HEK293T (cell line): ENCODE results near the gene TMTC4.

ENCODE experiments used
- CTCF ChIA-PET: fragments of 350-600 bp; formaldehyde crosslinking; extraction: SDS; loops from one replicate; lab custom pipeline; 2021; ENCODE audit warnings: antibody characterized with exemption, inconsistent platforms; lab: Yijun Ruan, JAX
- POLR2A ChIA-PET: fragments of 350-600 bp; formaldehyde crosslinking; extraction: SDS; loops from one replicate; lab custom pipeline; 2020; ENCODE audit warnings: antibody characterized with exemption, inconsistent platforms; lab: Yijun Ruan, JAX
- DNase-seq: peaks from one replicate; pipeline ENCODE4 v3.0.0; 2012; ENCODE audit warnings: mixed read lengths; ENCODE audit errors: extremely low spot score
- ARNT ChIP-seq: fragments of 450-650 bp; IDR thresholded peaks from 2 replicates; pipeline ENCODE4 v1.6.1; 2017; ENCODE audit warnings: mild to moderate bottlenecking
- BHLHE40 ChIP-seq: fragments of 450-650 bp; IDR thresholded peaks from 2 replicates; pipeline ENCODE4 v1.6.1; 2016; ENCODE audit warnings: mild to moderate bottlenecking, moderate library complexity, borderline replicate concordance
- CTBP1 ChIP-seq: fragments of 450-650 bp; IDR thresholded peaks from 2 replicates; pipeline ENCODE4 v1.6.1; 2016; ENCODE audit warnings: borderline replicate concordance
- ELF4 ChIP-seq: fragments of 450-650 bp; IDR thresholded peaks from 2 replicates; pipeline ENCODE4 v1.6.1; 2017; ENCODE audit warnings: antibody characterized with exemption
- FOXA1 ChIP-seq: fragments of 450-650 bp; IDR thresholded peaks from 2 replicates; pipeline ENCODE4 v1.6.1; 2016; ENCODE audit warnings: mild to moderate bottlenecking
- FOXK2 ChIP-seq: fragments of 450-650 bp; IDR thresholded peaks from 2 replicates; pipeline ENCODE4 v1.6.1; 2016; ENCODE audit warnings: mild to moderate bottlenecking
- FOXM1 ChIP-seq: fragments of 450-650 bp; IDR thresholded peaks from 2 replicates; pipeline ENCODE4 v1.6.1; 2017; ENCODE audit warnings: mild to moderate bottlenecking, borderline replicate concordance
- HDGF ChIP-seq: fragments of 450-650 bp; IDR thresholded peaks from 2 replicates; pipeline ENCODE4 v1.6.1; 2017; ENCODE audit warnings: antibody characterized with exemption, borderline replicate concordance
- L3MBTL2 ChIP-seq: fragments of 450-650 bp; conservative IDR thresholded peaks from 2 replicates; pipeline ENCODE4 v1.6.1; 2016; ENCODE audit warnings: mild to moderate bottlenecking
- LEF1 ChIP-seq: fragments of 450-650 bp; IDR thresholded peaks from 2 replicates; pipeline ENCODE4 v1.6.1; 2017; ENCODE audit warnings: mild to moderate bottlenecking, borderline replicate concordance
- NFRKB ChIP-seq: fragments of 450-650 bp; IDR thresholded peaks from 2 replicates; pipeline ENCODE4 v1.6.1; 2016; ENCODE audit warnings: mild to moderate bottlenecking, moderate library complexity
- PKNOX1 ChIP-seq: fragments of 450-650 bp; IDR thresholded peaks from 2 replicates; pipeline ENCODE4 v1.6.1; 2016
- SP1 ChIP-seq: fragments of 450-650 bp; IDR thresholded peaks from 2 replicates; pipeline ENCODE4 v1.6.1; 2017
- SUZ12 ChIP-seq: fragments of 450-650 bp; IDR thresholded peaks from 2 replicates; pipeline ENCODE4 v1.6.1; 2016; ENCODE audit warnings: mild to moderate bottlenecking
- TARDBP ChIP-seq: fragments of 450-650 bp; IDR thresholded peaks from 2 replicates; pipeline ENCODE4 v1.6.1; 2016
- ZNF384 ChIP-seq: fragments of 450-650 bp; IDR thresholded peaks from 2 replicates; pipeline ENCODE4 v1.6.1; 2016

Gene TMTC4

GRCh38 chr13:100674572-100674871 lies at the start of gene TMTC4:
TSS of gene TMTC4 (minus strand) at chr13:100674795. CDS start at chr13:100670362, 4,433 bp downstream.
- DNase-seq: no peak
- POLR2A ChIA-PET: interaction anchor here (1.1 to 1.6 kb wide), 2 partner anchors 9 to 12 kb away, joined by 3 read pairs; no protein-coding TSS in a partner anchor
- CTCF ChIA-PET: interaction anchor here (0.8 to 1.0 kb wide), 2 partner anchors 10 to 102 kb away, joined by 3 read pairs; no protein-coding TSS in a partner anchor
- no peak for TF ChIP-seq TARDBP
- TF ChIP-seq FOXA1: no peak
- no peak for TF ChIP-seq ARNT
- no peak for TF ChIP-seq HDGF
- no peak for TF ChIP-seq ELF4
- TF ChIP-seq FOXK2: no peak
- no peak for TF ChIP-seq PKNOX1
- TF ChIP-seq NFRKB: no peak
- TF ChIP-seq ZNF384: no peak
- no peak for TF ChIP-seq CTBP1
- TF ChIP-seq SUZ12: no peak
- no peak for TF ChIP-seq SP1
- TF ChIP-seq LEF1: no peak

GRCh38 chr13:100722517-100722916 lies 47.9 kb upstream of the TMTC4 start:
- DNase-seq: peak; percentile 4
- CTCF ChIA-PET: interaction anchor here (0.7 to 0.9 kb wide), 6 partner anchors 10 to 569 kb away, joined by 3 to 4 read pairs (median 3); no protein-coding TSS in a partner anchor
- TF ChIP-seq FOXM1: no peak
- POLR2A ChIA-PET: no interaction called here

- ChIA-PET CTCF (interaction anchor here (0.7 to 0.9 kb wide), 6 partner anchors 11 to 569 kb away, joined by 3 to 4 read pairs (median 3); no protein-coding TSS in a partner anchor), POLR2A (no interaction called here)
- TF ChIP-seq SP1: no peak
- no peak for TF ChIP-seq ARNT
- DNase-seq: peak; percentile 20
These were observed 47.4 kb upstream of the TMTC4 start for GRCh38 chr13:100721885-100722512.

- ChIA-PET CTCF (interaction anchor here (0.6 kb wide), 1 partner anchor 610 kb away, joined by 4 read pairs; no protein-coding TSS in a partner anchor), POLR2A (no interaction called here)
- no peak for TF ChIP-seq CTBP1
- TF ChIP-seq TARDBP: no peak
- TF ChIP-seq FOXM1: no peak
- TF ChIP-seq ELF4: no peak
- TF ChIP-seq ZNF384: no peak
- no peak for TF ChIP-seq PKNOX1
- TF ChIP-seq HDGF: no peak
- no peak for TF ChIP-seq FOXA1
- no peak for TF ChIP-seq ARNT
- DNase-seq: no peak
These were observed 41.0 kb upstream of the TMTC4 start for GRCh38 chr13:100715604-100716003.

- TF ChIP-seq FOXA1: no peak
- TF ChIP-seq SP1: no peak
- no peak for TF ChIP-seq BHLHE40
- no peak for TF ChIP-seq TARDBP
- POLR2A ChIA-PET: no interaction called here
- DNase-seq: no peak
- CTCF ChIA-PET: no interaction called here
These were observed 39.9 kb upstream of the TMTC4 start for GRCh38 chr13:100714478-100714877.

- ChIA-PET POLR2A (no interaction called here), CTCF (no interaction called here)
- DNase-seq: no peak
- TF ChIP-seq ZNF384 (no peak), CTBP1 (no peak), FOXK2 (no peak), SUZ12 (no peak), ELF4 (no peak), L3MBTL2 (no peak), NFRKB (no peak), FOXM1 (no peak), TARDBP (no peak), ARNT (no peak), PKNOX1 (no peak), BHLHE40 (no peak), SP1 (no peak), LEF1 (no peak), FOXA1 (no peak), HDGF (no peak)
These were observed 35.6 kb upstream of the TMTC4 start for GRCh38 chr13:100710176-100710575.
